Measurements from ENCODE around the gene BTBD19. TPM values are rescaled to one million over a fixed set of nuclear protein-coding genes. Genes with fewer than 3 reads are reported as not detected.

BTBD19 gene
- total and polyA plus RNA-seq, 9 of the 15 experiments (the other 6 are each of a cell fraction or from before 2014, with no cell fraction given) = 0.22 to 2.0 (median 0.95) TPM

GRCh38 chr1:44860331-44860730 lies 52.0 kb downstream of the BTBD19 start:
- DNase-seq (ENCODE audit: extremely low read depth in 1 of 4, low spot score in 3 of 4) (no peak), ATAC-seq (no peak), FAIRE-seq (no peak)
- ChIA-PET POLR2A (interaction anchor here (0.7 to 2.1 kb wide), 4 partner anchors 38 to 372 kb away, joined by 3 to 6 read pairs (median 3); no protein-coding TSS in a partner anchor), CTCF (ENCODE audit: low intra/inter-chr PET ratio) (no interaction called here)
- Histone ChIP-seq H3K27ac (ENCODE audit: extremely low read depth, low read depth, low read length) (no peak overlapping the region), H3K9me3 (replicated peaks; ENCODE audit: control insufficient read depth, insufficient read depth, low read depth, low read length) (no peaks in the 10 kb centered on the region), H3K4me3 (no peak overlapping the region), H3K79me2 (ENCODE audit: control insufficient read depth, insufficient read depth, low read length) (no peaks in the 10 kb centered on the region), H3K4me2 (ENCODE audit: insufficient read depth, low read length) (no peak overlapping the region), H3K4me1 (replicated peaks in 1 of 2; ENCODE audit: control insufficient read depth in 2 of 2, insufficient read depth in 2 of 2, low read length in 2 of 2) (peaks cover 0 to 9% of the 10 kb centered on the region in 2 experiments; a peak in 2 of 5 replicates), H3K36me3 (ENCODE audit: control insufficient read depth, insufficient read depth, low read length) (peaks cover 57% of the 10 kb centered on the region), H4K20me1 (replicated peaks; ENCODE audit: control insufficient read depth, insufficient read depth, low read length) (no peaks in the 10 kb centered on the region), H2AFZ (ENCODE audit: low read depth, low read length) (no peak overlapping the region), H3K9ac (ENCODE audit: insufficient read depth in 1 of 2, low read depth in 2 of 2, low read length in 2 of 2) (no peak overlapping the region), H3K27me3 (ENCODE audit: control insufficient read depth in 2 of 2, insufficient read depth in 2 of 2, low read length in 2 of 2) (no peaks in the 10 kb centered on the region), H3K9me1 (ENCODE audit: control insufficient read depth, insufficient read depth, low read length) (no peaks in the 10 kb centered on the region)
- intact Hi-C loops (cut with micrococcal nuclease) = no loop called here
- 93% methylated on average over 1 of the region's 1 CpG for WGBS (ENCODE audit: insufficient coverage, low coverage, missing lambda C conversion rate)
- in situ Hi-C loops (cut with MboI) = no loop called here
- no TSS peak for BruUV-seq (replicated peaks)
- TF ChIP-seq RERE (CRISPR knock-in tag; IDR thresholded peaks at IDR 0.05; ENCODE audit: borderline replicate concordance) (no peak), POLR2B (IDR thresholded peaks at IDR 0.05; ENCODE audit: low read depth, partially characterized antibody) (no peak), ARID4B (CRISPR knock-in tag; IDR thresholded peaks at IDR 0.05) (no peak), ZNF696 (CRISPR knock-in tag; conservative IDR thresholded peaks at IDR 0.05) (no peak), EHMT2 (IDR thresholded peaks at IDR 0.05) (no peak), MCM3 (IDR thresholded peaks at IDR 0.05) (no peak)
- TF ChIP-seq, protein P1, sequence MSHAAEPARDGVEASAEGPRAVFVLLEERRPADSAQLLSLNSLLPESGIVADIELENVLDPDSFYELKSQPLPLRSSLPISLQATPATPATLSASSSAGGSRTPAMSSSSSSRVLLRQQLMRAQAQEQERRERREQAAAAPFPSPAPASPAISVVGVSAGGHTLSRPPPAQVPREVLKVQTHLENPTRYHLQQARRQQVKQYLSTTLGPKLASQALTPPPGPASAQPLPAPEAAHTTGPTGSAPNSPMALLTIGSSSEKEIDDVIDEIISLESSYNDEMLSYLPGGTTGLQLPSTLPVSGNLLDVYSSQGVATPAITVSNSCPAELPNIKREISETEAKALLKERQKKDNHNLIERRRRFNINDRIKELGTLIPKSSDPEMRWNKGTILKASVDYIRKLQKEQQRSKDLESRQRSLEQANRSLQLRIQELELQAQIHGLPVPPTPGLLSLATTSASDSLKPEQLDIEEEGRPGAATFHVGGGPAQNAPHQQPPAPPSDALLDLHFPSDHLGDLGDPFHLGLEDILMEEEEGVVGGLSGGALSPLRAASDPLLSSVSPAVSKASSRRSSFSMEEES (CRISPR knock-in tag; IDR thresholded peaks at IDR 0.05) = no peak

Data from K562 (cell line).